Spinal cord (tissue), 10 donors: Measurements from ENCODE around the gene NATD1. TPM values are rescaled to one million over a fixed set of nuclear protein-coding genes. Genes with fewer than 3 reads are reported as not detected.

Experiments used
- DNase-seq, 6 donors: peaks; one replicate each; pipeline versions ENCODE4 v3.0.0 to v3.0.0-alpha.2; 2013 to 2015; ENCODE audit warnings: low spot score in 6 of 6, low read depth in 4 of 6
- H3K27ac ChIP-seq: one replicate; pipeline ENCODE4 v1.5.1; 2013; ENCODE audit warnings: low read depth, low read length, control low read depth
- H3K27me3 ChIP-seq: one replicate; pipeline ENCODE4 v1.6.1; 2013; ENCODE audit warnings: low read length; ENCODE audit not compliant: control insufficient read depth, insufficient read depth
- H3K36me3 ChIP-seq: one replicate; pipeline ENCODE4 v1.6.1; 2013; ENCODE audit warnings: low read length; ENCODE audit not compliant: control insufficient read depth, insufficient read depth
- H3K4me1 ChIP-seq: one replicate; pipeline ENCODE4 v1.6.1; 2013; ENCODE audit warnings: low read length; ENCODE audit not compliant: control insufficient read depth, insufficient read depth
- H3K4me3 ChIP-seq: one replicate; pipeline ENCODE4 v1.5.1; 2013; ENCODE audit warnings: low read depth, low read length, control low read depth
- H3K9me3 ChIP-seq: one replicate; pipeline ENCODE4 v1.6.1; 2013; ENCODE audit warnings: low read length; ENCODE audit not compliant: control insufficient read depth, insufficient read depth
- WGBS: methylation state at CpG from one replicate; pipeline ENCODE4 v1.1.5; 2013; ENCODE audit warnings: missing lambda C conversion rate; ENCODE audit not compliant: insufficient coverage; 5-methylcytosine and 5-hydroxymethylcytosine counted together
- polyA plus RNA-seq, 2 donors: library from polyadenylated mRNA; unstranded; fragments of 120-200 nt; gene quantifications; one replicate each; pipeline ENCODE4 v1.2.1, GENCODE V29; 2013; ENCODE audit not compliant: insufficient read length in 2 of 2
- total RNA-seq, 2 donors: library from RNA; depleted of rRNA in 1 of 2; stranded (reverse); fragments of 120-200 nt in 1 of 2; fragments of >200 nt in 1 of 2; gene quantifications; one replicate each; pipeline versions ENCODE4 v1.2.3 to v1.2.4, GENCODE V29; 2013 to 2014
- donor health status: healthy.

NATD1 gene
- total and polyA plus RNA-seq, 4 donors, result 2.4 to 10.3 (median 8.0) TPM

DNA sequence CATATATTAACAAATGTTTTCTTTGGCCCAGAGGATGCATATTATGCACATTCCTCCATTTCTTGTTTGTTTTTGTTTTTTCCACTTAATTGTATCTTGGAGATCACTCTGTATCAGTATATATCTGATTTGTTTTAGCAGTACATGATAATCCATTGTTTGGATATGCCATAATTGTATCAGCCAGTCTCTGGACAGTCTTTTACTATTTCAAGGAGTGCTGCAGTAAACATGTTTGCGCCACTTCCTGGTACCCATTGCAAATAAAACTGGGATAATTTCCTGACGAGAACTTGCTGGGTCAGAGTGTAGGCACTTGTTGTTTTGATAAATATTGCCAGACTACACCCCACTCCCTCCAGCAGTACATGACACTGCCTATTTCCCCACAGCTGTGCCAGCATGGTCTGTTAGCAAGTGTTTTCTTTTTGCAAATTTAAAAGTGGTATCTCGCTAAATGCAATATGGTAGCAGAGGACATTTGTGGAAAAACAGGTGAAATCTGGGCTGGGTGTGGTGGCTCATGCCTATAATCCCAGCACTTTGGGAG lies 34.3 kb downstream of the NATD1 start:
- Histone ChIP-seq H3K4me1 (peaks cover 7% of the 10 kb centered on the region), H3K9me3 (no peaks in the 10 kb centered on the region), H3K27ac (no peak overlapping the region), H3K4me3 (no peak overlapping the region), H3K36me3 (peaks cover 11% of the 10 kb centered on the region), H3K27me3 (no peaks in the 10 kb centered on the region)
- 100% methylated on average over 1 of the region's 3 CpGs for WGBS
- no peak for DNase-seq

DNA sequence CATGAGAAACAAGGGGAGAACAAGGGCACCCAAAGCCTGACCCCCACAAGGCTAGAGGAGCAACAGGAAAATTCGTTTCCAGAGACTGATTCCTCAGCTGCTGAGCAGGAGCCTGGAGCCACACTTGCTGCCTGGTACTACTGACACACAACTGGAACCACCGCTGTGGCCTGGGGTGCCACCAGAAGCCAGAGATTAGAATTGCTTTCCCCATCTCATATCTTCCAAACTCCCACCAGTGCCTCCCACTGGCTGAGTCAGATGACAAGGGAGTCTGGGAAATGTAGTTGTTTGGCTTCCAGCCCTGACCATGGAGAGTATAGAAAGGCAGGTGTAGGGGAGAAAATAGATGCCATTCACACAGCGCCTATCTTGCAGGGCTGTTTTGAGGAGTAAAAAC lies 35.1 kb downstream of the NATD1 start:
- no peaks in the 10 kb centered on the region for H3K9me3 ChIP-seq
- no peak overlapping the region for H3K27ac ChIP-seq
- no peaks in the 10 kb centered on the region for H3K27me3 ChIP-seq
- peak in 1 of 6 donors; percentile 20 for DNase-seq
- peaks cover 13% of the 10 kb centered on the region for H3K36me3 ChIP-seq
- 43% methylated on average over 1 of the region's 3 CpGs for WGBS
- H3K4me1 ChIP-seq, result peaks cover 7% of the 10 kb centered on the region
- H3K4me3 ChIP-seq, result no peak overlapping the region

GRCh38 chr17:21217346-21217745 lies 35.9 kb downstream of the NATD1 start:
- H3K27me3 ChIP-seq, result no peaks in the 10 kb centered on the region
- H3K9me3 ChIP-seq, result no peaks in the 10 kb centered on the region
- no peak overlapping the region for H3K4me3 ChIP-seq
- H3K27ac ChIP-seq, result no peak overlapping the region
- DNase-seq, result no peak
- H3K36me3 ChIP-seq, result peaks cover 9% of the 10 kb centered on the region
- WGBS, result no CpG with 5 or more reads among the region's 1 CpG
- peaks cover 9% of the 10 kb centered on the region for H3K4me1 ChIP-seq

DNA sequence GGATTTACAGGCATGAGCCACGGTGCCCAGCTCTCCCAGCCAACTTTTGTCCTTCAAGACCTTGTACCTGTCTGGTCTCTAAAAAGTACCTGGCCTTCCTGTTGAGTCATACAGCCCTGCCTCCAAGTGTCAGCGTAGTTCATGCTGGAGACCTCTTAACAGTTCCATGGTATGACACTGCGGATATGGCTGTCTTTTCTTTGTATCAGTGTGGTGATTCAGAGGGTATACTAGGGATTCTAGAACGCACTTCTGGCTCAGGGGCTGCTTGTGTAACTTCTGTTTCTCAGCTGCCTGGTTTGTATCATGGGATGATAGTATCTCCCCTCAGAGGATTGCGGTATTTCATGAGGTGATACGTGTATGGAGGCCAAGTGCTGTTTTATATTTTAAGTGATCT lies 37.3 kb downstream of the NATD1 start:
- H3K4me1 ChIP-seq, result peaks cover 15% of the 10 kb centered on the region
- H3K4me3 ChIP-seq, result no peak overlapping the region
- no peaks in the 10 kb centered on the region for H3K9me3 ChIP-seq
- WGBS, result 94% methylated on average over 3 of the region's 6 CpGs
- no peaks in the 10 kb centered on the region for H3K27me3 ChIP-seq
- H3K27ac ChIP-seq, result no peak overlapping the region
- peaks cover 6% of the 10 kb centered on the region for H3K36me3 ChIP-seq
- no peak for DNase-seq

- H3K27ac ChIP-seq, result peak overlapping the region; percentile 94
- H3K9me3 ChIP-seq, result no peaks in the 10 kb centered on the region
- H3K36me3 ChIP-seq, result peaks cover 12% of the 10 kb centered on the region
- peak overlapping the region; percentile 90 for H3K4me3 ChIP-seq
- H3K27me3 ChIP-seq, result no peaks in the 10 kb centered on the region
- 6% methylated on average over 23 of the region's 23 CpGs for WGBS
- peak in 1 of 6 donors; percentile 13 for DNase-seq
- H3K4me1 ChIP-seq, result peaks cover 21% of the 10 kb centered on the region
These were observed 38.3 kb downstream of the NATD1 start for GRCh38 chr17:21214777-21215541.

DNA sequence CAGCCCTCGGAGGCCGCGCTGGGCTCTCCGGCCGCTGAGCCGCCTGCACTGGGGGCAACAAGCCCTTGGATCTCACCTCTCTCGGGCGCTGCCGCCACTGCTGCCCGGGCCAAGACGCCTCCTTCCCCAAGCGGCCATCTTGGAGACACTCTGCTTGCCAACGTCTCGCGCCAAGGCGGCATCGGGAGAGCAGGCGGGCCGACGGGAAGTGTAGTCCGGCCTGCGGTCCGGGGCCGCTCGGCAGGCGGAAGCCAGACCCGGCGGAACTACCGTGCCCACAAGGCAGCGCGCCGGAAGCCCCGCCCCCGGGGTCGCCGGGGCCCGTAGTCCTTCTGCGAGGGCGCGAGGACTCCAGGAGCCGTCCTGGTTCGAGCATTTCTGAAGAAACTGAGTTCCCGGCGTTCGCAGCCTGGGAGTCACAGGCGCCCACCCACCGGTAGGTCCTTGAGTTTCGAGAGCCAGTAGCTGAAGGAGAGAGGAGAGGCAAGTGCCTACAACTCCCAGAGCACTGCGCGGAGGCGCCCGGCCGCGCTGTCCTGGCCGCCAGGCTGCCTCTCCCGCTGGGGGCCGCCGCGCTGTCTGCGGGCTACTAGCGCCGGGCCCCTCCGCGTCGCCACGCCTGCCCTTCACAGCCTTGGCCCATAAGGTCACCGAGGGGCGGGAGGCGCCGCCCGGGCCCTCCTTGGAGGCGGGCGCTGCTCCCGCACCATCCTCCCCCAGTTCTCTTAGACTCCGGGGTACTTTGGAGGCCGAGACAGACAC lies 39.0 kb downstream of the NATD1 start, which contains the start of gene TMEM11:
TSS of gene TMEM11 (minus strand) at position 147 of the 762 bp plus-strand sequence. CDS start at position 138, 9 bp downstream.
- Histone ChIP-seq H3K4me1 (peaks cover 21% of the 10 kb centered on the region), H3K9me3 (no peaks in the 10 kb centered on the region), H3K27ac (peak within 1 kb of the TSS; percentile 94), H3K36me3 (peaks cover 19% of the 10 kb centered on the region), H3K27me3 (no peaks in the 10 kb centered on the region), H3K4me3 (peak within 1 kb of the TSS; percentile 90)
- 0% methylated on average over 69 of the region's 76 CpGs for WGBS
- peak; percentile 84 to 98 (median 90) for DNase-seq

- 0% methylated on average over 28 of the region's 35 CpGs for whole genome bisulfite sequencing
- no peak for DNase-seq
- H3K4me1 ChIP-seq, result peaks cover 21% of the 10 kb centered on the region
- no peaks in the 10 kb centered on the region for H3K27me3 ChIP-seq
- H3K9me3 ChIP-seq, result no peaks in the 10 kb centered on the region
- peak overlapping the region; percentile 85 for H3K27ac ChIP-seq
- H3K36me3 ChIP-seq, result peaks cover 25% of the 10 kb centered on the region
- peak overlapping the region; percentile 90 for H3K4me3 ChIP-seq
These were observed 39.6 kb downstream of the NATD1 start for GRCh38 chr17:21213638-21214014.

DNA sequence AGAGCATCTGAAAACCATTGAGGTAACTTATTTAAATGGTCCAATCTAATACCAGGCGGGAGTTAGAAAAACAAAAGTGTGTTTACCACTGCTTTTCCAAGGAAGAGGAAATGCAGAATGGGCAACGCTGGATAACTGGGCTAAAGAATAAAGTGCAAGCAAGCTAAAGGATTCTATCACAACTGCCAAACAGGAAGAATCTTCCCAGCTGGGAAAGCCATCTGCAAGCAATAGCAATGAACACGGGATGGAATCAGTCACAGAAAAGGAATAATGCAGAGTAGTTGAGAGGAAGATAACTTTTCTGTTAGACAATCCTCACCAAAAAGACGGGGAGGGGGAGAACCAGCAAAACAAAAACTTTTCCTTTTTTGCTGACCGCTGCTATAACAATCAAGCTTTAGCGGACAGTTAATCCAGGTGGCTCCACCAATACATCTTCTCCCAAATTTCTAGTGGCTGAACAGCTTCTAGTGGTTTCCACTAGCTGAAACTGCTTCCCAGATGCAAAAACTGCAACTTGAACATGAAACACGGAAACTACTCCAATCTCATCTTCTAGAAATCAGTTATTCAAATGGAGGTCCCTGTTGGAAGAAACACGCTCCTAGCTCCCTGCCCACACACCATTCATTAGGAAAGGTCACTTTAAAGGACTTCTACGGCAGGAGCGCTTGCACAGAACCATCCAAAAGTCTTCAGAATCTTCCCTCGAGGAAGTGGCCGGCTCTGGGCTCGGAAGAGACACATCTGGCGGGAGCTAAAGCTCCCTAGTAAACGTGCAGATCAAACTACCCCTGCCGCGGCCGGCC lies 40.2 kb downstream of the NATD1 start:
- Histone ChIP-seq H3K4me1 (peaks cover 21% of the 10 kb centered on the region), H3K9me3 (no peaks in the 10 kb centered on the region), H3K27me3 (no peaks in the 10 kb centered on the region), H3K27ac (peak overlapping the region; percentile 85), H3K4me3 (peak overlapping the region; percentile 90), H3K36me3 (peaks cover 30% of the 10 kb centered on the region)
- under 1% methylated on average over 15 of the region's 18 CpGs for WGBS
- no peak for DNase-seq

GRCh38 chr17:21211825-21212479 lies 41.3 kb downstream of the NATD1 start:
- no peak for DNase-seq
- peaks cover 35% of the 10 kb centered on the region for H3K36me3 ChIP-seq
- H3K4me3 ChIP-seq, result no peak overlapping the region
- no peaks in the 10 kb centered on the region for H3K9me3 ChIP-seq
- H3K27me3 ChIP-seq, result no peaks in the 10 kb centered on the region
- no peak overlapping the region for H3K27ac ChIP-seq
- 86% methylated on average over 8 of the region's 9 CpGs for WGBS
- H3K4me1 ChIP-seq, result peaks cover 21% of the 10 kb centered on the region
